IMR-90 (cell line): ENCODE results near the gene COIL. TPM values are rescaled to one million over a fixed set of nuclear protein-coding genes. Genes with fewer than 3 reads are reported as not detected.

Source experiments
- ATAC-seq: fragments of 200-7000 bp; cut with Tn5 transposase; 2 replicates; pipeline ENCODE4 v1.9.1; 2020; ENCODE audit warnings: low read depth, mild to moderate bottlenecking, moderate library complexity
- BruUV-seq: library from RNA; stranded (reverse); fragments of 400-500 nt; replicated peaks from 2 replicates; lab custom pipeline; 2021; lab: Mats Ljungman, UMichigan
- CTCF ChIA-PET: fragments of 300-600 bp; formaldehyde crosslinking; extraction: SDS; loops from one replicate; lab custom pipeline; 2021; ENCODE audit warnings: antibody characterized with exemption; lab: Yijun Ruan, JAX
- POLR2A ChIA-PET: fragments of 300-600 bp; sonication (Branson Sonifier 250); formaldehyde crosslinking; loops from one replicate; lab custom pipeline; 2022; ENCODE audit warnings: antibody characterized with exemption; ENCODE audit not compliant: unreplicated experiment; lab: Charles Lee
- DNase-seq: peaks from one replicate; pipeline ENCODE4 v3.0.0; 2013
- H2AFZ ChIP-seq: replicated peaks from 2 replicates; pipeline ENCODE3; 2013; ENCODE audit warnings: low read length, mild to moderate bottlenecking; ENCODE audit not compliant: poor library complexity
- H2AK5ac ChIP-seq: 2 replicates; pipeline ENCODE4 v1.6.1; 2013; ENCODE audit warnings: low read depth, low read length, inconsistent platforms
- H2AK9ac ChIP-seq: replicated peaks from 2 replicates; pipeline ENCODE3; 2013; ENCODE audit warnings: mild to moderate bottlenecking, low read depth, low read length, moderate library complexity; ENCODE audit not compliant: poor library complexity
- H2BK120ac ChIP-seq: 2 replicates; pipeline ENCODE4 v1.6.1; 2013; ENCODE audit warnings: low read depth, low read length, inconsistent platforms
- H2BK15ac ChIP-seq: 3 replicates; pipeline ENCODE4 v1.6.1; 2013; ENCODE audit warnings: low read depth, low read length, inconsistent platforms
- H2BK20ac ChIP-seq: 2 replicates; pipeline ENCODE4 v1.6.1; 2013; ENCODE audit warnings: low read depth, mild to moderate bottlenecking, inconsistent platforms, low read length, moderate library complexity
- H2BK5ac ChIP-seq: 2 replicates; pipeline ENCODE4 v1.6.1; 2013; ENCODE audit warnings: mild to moderate bottlenecking, low read depth, low read length, inconsistent platforms; ENCODE audit not compliant: poor library complexity, severe bottlenecking
- H3K14ac ChIP-seq: replicated peaks from 2 replicates; pipeline ENCODE4 v1.6.1; 2013; ENCODE audit warnings: low read depth, low read length, inconsistent platforms
- H3K18ac ChIP-seq: 2 replicates; pipeline ENCODE4 v1.6.1; 2013; ENCODE audit warnings: low read depth, low read length, control low read depth
- H3K23ac ChIP-seq: 2 replicates; pipeline ENCODE4 v1.6.1; 2013; ENCODE audit warnings: low read depth, low read length, inconsistent platforms
- H3K27ac ChIP-seq: 2 replicates; pipeline ENCODE4 v1.5.1; 2013; ENCODE audit warnings: mild to moderate bottlenecking, control low read depth, low read length; ENCODE audit not compliant: insufficient read depth
- H3K27me3 ChIP-seq: 2 replicates; pipeline ENCODE4 v1.6.1; 2013; ENCODE audit warnings: low read length; ENCODE audit not compliant: control insufficient read depth, insufficient read depth
- H3K36me3 ChIP-seq: 2 replicates; pipeline ENCODE4 v1.6.1; 2013; ENCODE audit warnings: low read length, mixed read lengths; ENCODE audit not compliant: control insufficient read depth, insufficient read depth
- H3K4ac ChIP-seq: 2 replicates; pipeline ENCODE4 v1.6.1; 2013; ENCODE audit warnings: low read depth, low read length, inconsistent platforms
- H3K4me1 ChIP-seq: 2 replicates; pipeline ENCODE4 v1.6.1; 2013; ENCODE audit warnings: low read length, mixed read lengths; ENCODE audit not compliant: control insufficient read depth, insufficient read depth
- H3K4me2 ChIP-seq: 2 replicates; pipeline ENCODE4 v1.6.1; 2013; ENCODE audit warnings: low read depth, mild to moderate bottlenecking, control low read depth, low read length, moderate library complexity
- H3K4me3 ChIP-seq: 2 replicates; pipeline ENCODE4 v1.5.1; 2013; ENCODE audit warnings: low read depth, mild to moderate bottlenecking, control low read depth, low read length, moderate library complexity; ENCODE audit not compliant: insufficient read depth
- H3K56ac ChIP-seq: 2 replicates; pipeline ENCODE4 v1.6.1; 2013; ENCODE audit warnings: low read length, inconsistent platforms; ENCODE audit not compliant: insufficient read depth; ENCODE audit errors: extremely low read depth
- H3K79me1 ChIP-seq, 2 experiments: 2 replicates each; pipeline ENCODE4 v1.6.1; 2013; ENCODE audit warnings: low read length in 2 of 2, inconsistent platforms in 1 of 2, low read depth in 1 of 2
- H3K9ac ChIP-seq: 2 replicates; pipeline ENCODE4 v1.6.1; 2013; ENCODE audit warnings: low read depth, low read length, control low read depth
- H3K9me1 ChIP-seq: 2 replicates; pipeline ENCODE4 v1.6.1; 2013; ENCODE audit warnings: low read length, inconsistent platforms; ENCODE audit not compliant: insufficient read depth
- H3K9me3 ChIP-seq: 2 replicates; pipeline ENCODE4 v1.6.1; 2013; ENCODE audit warnings: low read length; ENCODE audit not compliant: control insufficient read depth, insufficient read depth
- H4K20me1 ChIP-seq: 2 replicates; pipeline ENCODE4 v1.6.1; 2013; ENCODE audit warnings: low read length, inconsistent platforms; ENCODE audit not compliant: insufficient read depth
- H4K5ac ChIP-seq: 2 replicates; pipeline ENCODE4 v1.6.1; 2013; ENCODE audit warnings: mild to moderate bottlenecking, low read depth, low read length, control low read depth
- H4K8ac ChIP-seq, 2 experiments: 2 replicates each; pipeline ENCODE4 v1.6.1; 2013; ENCODE audit warnings: low read depth in 2 of 2, low read length in 2 of 2, control low read depth in 1 of 2, inconsistent platforms in 1 of 2
- H4K91ac ChIP-seq: 2 replicates; pipeline ENCODE4 v1.6.1; 2013; ENCODE audit warnings: low read depth, low read length, inconsistent platforms; ENCODE audit not compliant: insufficient read depth
- CEBPB ChIP-seq: IDR thresholded peaks from 2 replicates; pipeline ENCODE4 v1.6.1; 2012; ENCODE audit warnings: low read depth, low read length, improper control_type of control experiment
- RAD21 ChIP-seq: IDR thresholded peaks from 2 replicates; pipeline ENCODE4 v1.6.1; 2012; ENCODE audit warnings: low read length, improper control_type of control experiment
- WGBS, 2 experiments: methylation state at CpG; one replicate each; pipeline versions ENCODE4 v1.1.5 to v1.1.7; 2013; ENCODE audit warnings: missing lambda C conversion rate in 2 of 2; ENCODE audit not compliant: insufficient read length in 1 of 2; ENCODE audit errors: extremely low coverage in 2 of 2; 5-methylcytosine and 5-hydroxymethylcytosine counted together
- dilution Hi-C: fragments of 300-500 bp; cut with HindIII; formaldehyde crosslinking; loops from one replicate; pipeline ENCODE4 v1.14.3; 2018; ENCODE audit warnings: low sequenced_read_pairs; ENCODE audit not compliant: unreplicated experiment
- in situ Hi-C: fragments of 300-500 bp; cut with MboI; formaldehyde crosslinking; loops from 3 replicates; pipeline ENCODE4 v1.14.3; 2019; ENCODE audit warnings: low sequenced_read_pairs, inconsistent platforms, mixed read lengths
- intact Hi-C: fragments of 100-400 bp; cut with micrococcal nuclease; formaldehyde crosslinking; loops from 2 replicates; pipeline ENCODE4 v1.10.0; 2022
- polyA plus RNA-seq, 3 experiments: library from polyadenylated mRNA; depleted of rRNA; stranded (reverse); fragments of >200 nt; gene quantifications; 2 replicates each; pipeline ENCODE4 v1.2.3, GENCODE V29; 2012; ENCODE audit warnings: low replicate concordance in 1 of 3
- total RNA-seq: library from RNA; depleted of rRNA; stranded (reverse); fragments of >200 nt; gene quantifications from 2 replicates; pipeline ENCODE4 v1.2.3, GENCODE V29; 2012
- TF ChIP-seq, protein P1 (sequence below): conservative IDR thresholded peaks from 2 replicates; pipeline ENCODE4 v1.5.1; 2012; ENCODE audit warnings: mild to moderate bottlenecking, low read depth, low read length, improper control_type of control experiment

The COIL gene
- total and polyA plus RNA-seq, 2 of the 4 experiments (the other 2 are of a cell fraction), result 5.2 to 13.3 TPM

- Histone ChIP-seq H3K27ac (no peak overlapping the region), H3K79me1 (peaks cover 4 to 5% of the 10 kb centered on the region in 2 experiments; a peak in 1 of 4 replicates), H2BK20ac (no peak overlapping the region), H4K5ac (no peak overlapping the region), H3K4me2 (no peak overlapping the region), H3K4ac (no peak overlapping the region), H3K4me3 (no peak overlapping the region), H2BK15ac (no peak overlapping the region), H3K9me3 (no peaks in the 10 kb centered on the region), H2AK5ac (no peak overlapping the region), H3K27me3 (no peaks in the 10 kb centered on the region), H3K56ac (no peak overlapping the region), H3K4me1 (no peaks in the 10 kb centered on the region), H4K91ac (no peak overlapping the region), H3K9me1 (no peaks in the 10 kb centered on the region), H3K9ac (no peak overlapping the region), H3K14ac (no peak overlapping the region), H2AK9ac (no peak overlapping the region), H3K36me3 (peaks cover 37% of the 10 kb centered on the region), H4K20me1 (no peaks in the 10 kb centered on the region), H3K23ac (no peak overlapping the region), H2BK5ac (no peak overlapping the region), H4K8ac (no peak overlapping the region), H3K18ac (no peak overlapping the region), H2AFZ (no peak overlapping the region), H2BK120ac (no peak overlapping the region)
- no TSS peak for BruUV-seq
- DNase-seq (no peak), ATAC-seq (no peak)
- ChIA-PET POLR2A (no interaction called here), CTCF (no interaction called here)
- in situ Hi-C loops, result loop anchor here (25.0 kb wide), 1 partner anchor 356 kb away; the partner anchor contains the start of gene NOG
- intact Hi-C loops, result no loop called here
- 100% methylated on average over 1 of the region's 10 CpGs; no CpG with 5 or more reads in 1 of the 2 experiments for WGBS, 2 experiments
- dilution Hi-C loops, result no loop called here
- TF ChIP-seq CEBPB (peak; percentile 79), RAD21 (no peak)
- TF ChIP-seq, protein P1, sequence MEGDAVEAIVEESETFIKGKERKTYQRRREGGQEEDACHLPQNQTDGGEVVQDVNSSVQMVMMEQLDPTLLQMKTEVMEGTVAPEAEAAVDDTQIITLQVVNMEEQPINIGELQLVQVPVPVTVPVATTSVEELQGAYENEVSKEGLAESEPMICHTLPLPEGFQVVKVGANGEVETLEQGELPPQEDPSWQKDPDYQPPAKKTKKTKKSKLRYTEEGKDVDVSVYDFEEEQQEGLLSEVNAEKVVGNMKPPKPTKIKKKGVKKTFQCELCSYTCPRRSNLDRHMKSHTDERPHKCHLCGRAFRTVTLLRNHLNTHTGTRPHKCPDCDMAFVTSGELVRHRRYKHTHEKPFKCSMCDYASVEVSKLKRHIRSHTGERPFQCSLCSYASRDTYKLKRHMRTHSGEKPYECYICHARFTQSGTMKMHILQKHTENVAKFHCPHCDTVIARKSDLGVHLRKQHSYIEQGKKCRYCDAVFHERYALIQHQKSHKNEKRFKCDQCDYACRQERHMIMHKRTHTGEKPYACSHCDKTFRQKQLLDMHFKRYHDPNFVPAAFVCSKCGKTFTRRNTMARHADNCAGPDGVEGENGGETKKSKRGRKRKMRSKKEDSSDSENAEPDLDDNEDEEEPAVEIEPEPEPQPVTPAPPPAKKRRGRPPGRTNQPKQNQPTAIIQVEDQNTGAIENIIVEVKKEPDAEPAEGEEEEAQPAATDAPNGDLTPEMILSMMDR, result no peak
Observed at GRCh38 chr17:56943505-56944125, 17.2 kb downstream of the COIL start.
